Psoas muscle (tissue), 8 donors: ENCODE data around the gene FGF19. TPM values are rescaled to one million over a fixed set of nuclear protein-coding genes. Genes with fewer than 3 reads are reported as not detected.

Source experiments
- ATAC-seq, 4 donors: fragments of 200-7000 bp; cut with Tn5 transposase; one replicate each; pipeline ENCODE4 v1.9.1; 2020; ENCODE audit warnings: moderate library complexity in 3 of 4, mild to moderate bottlenecking in 2 of 4
- DNase-seq, 2 donors: peaks; one replicate each; pipeline ENCODE4 v3.0.0-alpha.2; 2020
- H3K27ac ChIP-seq: fragments of 200-600 bp; one replicate; pipeline ENCODE4 v1.8.0; 2022
- H3K27me3 ChIP-seq, 3 donors: fragments of 200-600 bp in 1 of 3; one replicate each; pipeline versions ENCODE4 v1.6.1 to v1.8.0; 2013 to 2022; ENCODE audit warnings: low read length in 2 of 3, mild to moderate bottlenecking in 2 of 3, moderate library complexity in 1 of 3; ENCODE audit not compliant: insufficient read depth in 3 of 3
- H3K36me3 ChIP-seq, 2 donors: fragments of 200-600 bp in 1 of 2; one replicate each; pipeline versions ENCODE4 v1.6.1 to v1.8.0; 2013 to 2022; ENCODE audit warnings: low read depth in 1 of 2, mild to moderate bottlenecking in 1 of 2, moderate library complexity in 1 of 2; ENCODE audit not compliant: insufficient read depth in 1 of 2
- H3K4me1 ChIP-seq: fragments of 200-600 bp; one replicate; pipeline ENCODE4 v1.8.0; 2022
- H3K4me3 ChIP-seq: fragments of 200-600 bp; one replicate; pipeline ENCODE4 v1.8.0; 2022; ENCODE audit warnings: mild to moderate bottlenecking
- H3K9me3 ChIP-seq: fragments of 200-600 bp; one replicate; pipeline ENCODE4 v1.8.0; 2022
- CTCF ChIP-seq: fragments of 200-600 bp; IDR thresholded peaks from one replicate; pipeline ENCODE4 v1.8.0; 2022; ENCODE audit warnings: antibody characterized with exemption
- WGBS, 3 donors: extraction: QIAGEN DNeasy Blood & Tissue Kit; methylation state at CpG; one replicate each; pipeline versions ENCODE4 v1.1.6 to v1.1.7; 2013; 5-methylcytosine and 5-hydroxymethylcytosine counted together
- intact Hi-C, 2 donors: fragments of 100-400 bp; cut with DNase I; formaldehyde crosslinking; loops; one replicate each; pipeline versions ENCODE4 v1.11.0 to v1.14.2; 2022
- polyA plus RNA-seq, 3 donors: library from polyadenylated mRNA; stranded (reverse); fragments of 200-250 nt; gene quantifications; one replicate each; pipeline ENCODE4 v1.2.3, GENCODE V29; 2013
- total RNA-seq, 4 donors: library from RNA; stranded (reverse); fragmentation: NEBNext Ultra II Directional in 2 of 4; extraction: Animal tissue kit (Norgen Biotek cat#: 25700) in 2 of 4; gene quantifications; one replicate each; pipeline versions ENCODE4 v1.2.1 to v1.2.4, GENCODE V29; 2021 to 2023
- donor health status: healthy with polysubstance abuse.
- donor health status: DM: no; HTN: no; CAD: no; lungs with moderate emphysema.
- donor health status: Bipolar disorder and iron deficiency.
- donor health status: healthy.
- donor health status: DM: yes; HTN: yes; CAD: no.
- donor health status: DM: no; HTN: no; CAD: no.
- donor health status: DM: no; HTN: no; CAD: no.
- donor health status: DM: yes; HTN: yes; CAD: no.

FGF19 gene
- total and polyA plus RNA-seq, 7 donors: not detected

- intact Hi-C loops: no loop called here
- TF ChIP-seq CTCF: no peak
- Histone ChIP-seq H3K9me3 (no peaks in the 10 kb centered on the region), H3K4me3 (no peak overlapping the region), H3K27me3 (no peaks in the 10 kb centered on the region), H3K36me3 (peaks cover 9 to 67% of the 10 kb centered on the region in 2 donors), H3K4me1 (no peaks in the 10 kb centered on the region), H3K27ac (no peak overlapping the region)
- no peak for ATAC-seq
- WGBS, 3 donors: 89 to 93% (median 90%) methylated on average over 13 of the region's 13 CpGs
- peak in 1 of 2 donors; percentile 14 for DNase-seq
Measured at GRCh38 chr11:69662806-69663205, 41.0 kb downstream of the FGF19 start.

GRCh38 chr11:69662021-69662698 lies 41.7 kb downstream of the FGF19 start:
- H3K36me3 ChIP-seq: peaks cover 9 to 60% of the 10 kb centered on the region in 2 donors
- 76 to 77% (median 77%) methylated on average over 16 of the region's 16 CpGs for WGBS, 3 donors
- DNase-seq (peak; percentile 60 to 66), ATAC-seq (no peak)
- TF ChIP-seq CTCF: no peak
- no peak overlapping the region for H3K4me3 ChIP-seq
- no peaks in the 10 kb centered on the region for H3K9me3 ChIP-seq
- H3K27me3 ChIP-seq: no peaks in the 10 kb centered on the region
- intact Hi-C loops: no loop called here
- H3K4me1 ChIP-seq: no peaks in the 10 kb centered on the region
- H3K27ac ChIP-seq: no peak overlapping the region

- TF ChIP-seq CTCF: no peak
- DNase-seq (peak in 1 of 2 donors; percentile 15), ATAC-seq (no peak)
- no peak overlapping the region for H3K27ac ChIP-seq
- intact Hi-C loops: no loop called here
- H3K4me3 ChIP-seq: no peak overlapping the region
- no peaks in the 10 kb centered on the region for H3K9me3 ChIP-seq
- 70 to 92% (median 91%) methylated on average over 10 of the region's 10 CpGs for WGBS, 3 donors
- H3K36me3 ChIP-seq: peaks cover 9 to 52% of the 10 kb centered on the region in 2 donors
- H3K4me1 ChIP-seq: no peaks in the 10 kb centered on the region
- no peaks in the 10 kb centered on the region for H3K27me3 ChIP-seq
Measured at GRCh38 chr11:69661413-69661715, 42.5 kb downstream of the FGF19 start.

GRCh38 chr11:69660001-69660500 lies 43.8 kb downstream of the FGF19 start:
- Histone ChIP-seq H3K36me3 (peaks cover 9 to 39% of the 10 kb centered on the region in 2 donors), H3K27ac (no peak overlapping the region), H3K27me3 (no peaks in the 10 kb centered on the region), H3K4me3 (no peak overlapping the region), H3K9me3 (no peaks in the 10 kb centered on the region), H3K4me1 (no peaks in the 10 kb centered on the region)
- DNase-seq: no peak
- ATAC-seq: no peak
- 95 to 99% (median 98%) methylated on average over 4 of the region's 4 CpGs for WGBS, 3 donors
- no peak for TF ChIP-seq CTCF
- intact Hi-C loops: no loop called here

GRCh38 chr11:69659591-69659990 lies 44.2 kb downstream of the FGF19 start:
- DNase-seq: peak in 1 of 2 donors; percentile 14
- 87 to 93% (median 87%) methylated on average over 12 of the region's 12 CpGs for WGBS, 3 donors

More at GRCh38 chr11:69659591-69659990, 44.2 kb downstream of the FGF19 start:
- Histone ChIP-seq H3K9me3 (no peaks in the 10 kb centered on the region), H3K4me3 (no peak overlapping the region), H3K4me1 (no peaks in the 10 kb centered on the region), H3K27me3 (no peaks in the 10 kb centered on the region), H3K36me3 (peaks cover 7 to 35% of the 10 kb centered on the region in 2 donors), H3K27ac (no peak overlapping the region)
- no peak for TF ChIP-seq CTCF
- intact Hi-C loops: no loop called here
- ATAC-seq: no peak
